ENCODE data around the gene PER3.

The PER3 gene

DNA sequence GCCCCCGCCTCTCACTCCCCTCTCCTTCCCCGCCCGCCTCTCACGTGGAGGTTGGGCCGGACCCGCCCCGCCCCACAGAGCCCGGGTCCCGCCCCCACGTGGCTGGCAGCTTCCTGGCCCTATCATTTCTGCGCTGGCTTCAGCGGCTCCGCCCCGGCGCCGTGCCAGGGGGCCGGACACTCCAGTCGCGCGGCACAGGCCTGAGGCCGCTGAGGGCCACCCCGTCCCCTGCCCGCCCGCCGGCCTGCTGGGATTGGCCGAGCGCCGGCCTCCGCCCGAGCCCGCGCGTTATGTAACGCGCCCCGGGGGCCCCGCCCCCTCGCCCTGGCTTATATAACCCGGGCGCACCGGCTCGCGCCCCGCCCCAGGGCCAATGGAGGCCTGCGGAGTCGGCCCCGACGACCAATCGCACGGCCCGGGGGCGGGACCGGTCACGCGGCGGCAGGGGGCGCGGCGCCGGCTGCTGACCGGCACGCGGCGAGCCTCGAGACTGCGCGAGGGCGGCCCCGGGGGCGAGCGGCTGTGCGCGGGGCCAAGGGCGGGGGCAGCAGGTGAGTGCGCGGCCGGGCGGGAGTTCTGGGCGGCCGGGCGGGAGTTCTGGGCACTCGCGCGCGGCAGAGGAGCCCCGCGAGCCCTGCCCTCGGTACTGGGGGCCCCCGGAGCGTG lies at the start of gene PER3:
Gene PER3 (plus strand): TSS at position 466 of the 666 bp plus-strand sequence. CDS start 587 bp downstream, outside the sequence.
- DNase-seq: peak; percentile 91

DNA sequence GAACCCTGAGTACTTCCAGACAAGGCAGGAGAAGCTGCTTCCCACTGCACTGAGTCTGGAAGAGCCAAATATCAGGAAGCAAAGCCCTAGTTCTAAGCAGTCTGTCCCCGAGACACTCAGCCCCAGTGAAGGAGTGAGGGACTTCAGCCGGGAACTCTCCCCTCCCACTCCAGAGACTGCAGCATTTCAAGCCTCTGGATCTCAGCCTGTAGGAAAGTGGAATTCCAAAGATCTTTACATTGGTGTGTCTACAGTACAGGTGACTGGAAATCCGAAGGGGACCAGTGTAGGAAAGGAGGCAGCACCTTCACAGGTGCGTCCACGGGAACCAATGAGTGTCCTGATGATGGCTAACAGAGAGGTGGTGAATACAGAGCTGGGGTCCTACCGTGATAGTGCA lies 46.0 kb upstream of the PER3 start:
- no peak for DNase-seq

DNA sequence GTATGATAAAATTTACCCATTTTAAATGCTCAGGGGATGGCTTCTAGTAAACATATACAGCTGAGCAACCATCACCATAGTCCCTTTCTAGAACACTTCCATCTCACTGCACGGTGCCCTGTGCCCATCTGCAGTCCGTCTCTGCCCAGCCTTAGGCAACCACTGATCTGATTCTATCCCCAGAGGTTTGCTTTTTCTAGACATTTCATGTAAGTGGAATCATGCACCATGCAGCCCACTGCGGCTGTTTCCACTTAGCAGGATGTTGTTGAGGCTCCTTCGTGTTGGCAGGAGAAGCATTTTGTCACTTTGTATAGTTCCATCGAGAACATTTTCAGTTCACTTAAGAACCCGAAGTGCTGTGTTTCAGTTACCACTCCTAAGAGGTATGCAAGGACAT lies 40.7 kb upstream of the PER3 start:
- DNase-seq: no peak

DNA sequence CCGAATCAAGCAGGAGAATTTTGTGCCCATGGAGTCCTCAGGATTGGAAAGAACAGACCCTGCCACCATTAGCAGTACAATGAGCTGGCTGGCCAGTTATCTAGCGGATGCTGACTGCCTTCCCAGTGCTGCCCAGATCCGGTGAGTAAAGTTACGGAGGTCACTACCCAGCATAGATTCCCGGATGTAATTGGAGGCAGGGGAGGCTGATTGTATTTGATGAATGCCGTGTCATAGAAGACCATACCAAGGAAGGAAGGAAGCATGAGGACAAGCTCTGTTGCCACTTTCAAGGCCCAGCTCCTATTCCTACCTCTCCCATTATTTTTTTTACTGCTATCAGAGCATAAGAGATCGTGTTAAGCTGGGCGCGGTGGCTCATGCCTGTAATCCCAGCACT lies 39.2 kb upstream of the PER3 start:
- no peak for DNase-seq

DNA sequence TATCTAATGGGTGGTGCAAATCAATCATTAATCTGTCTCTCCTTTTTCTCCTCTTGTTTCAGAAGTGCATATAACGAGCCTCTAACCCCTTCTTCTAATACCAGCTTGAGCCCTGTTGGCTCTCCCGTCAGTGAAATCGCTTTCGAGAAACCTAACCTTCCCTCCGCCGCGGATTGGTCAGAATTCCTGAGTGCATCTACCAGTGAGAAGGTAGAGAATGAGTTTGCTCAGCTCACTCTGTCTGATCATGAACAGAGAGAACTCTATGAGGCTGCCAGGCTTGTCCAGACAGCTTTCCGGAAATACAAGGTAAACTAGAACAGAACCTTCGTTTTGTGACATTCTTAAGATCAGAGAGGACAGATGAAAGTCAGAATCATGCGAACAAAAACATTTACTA lies 38.3 kb upstream of the PER3 start:
- DNase-seq: no peak

DNA sequence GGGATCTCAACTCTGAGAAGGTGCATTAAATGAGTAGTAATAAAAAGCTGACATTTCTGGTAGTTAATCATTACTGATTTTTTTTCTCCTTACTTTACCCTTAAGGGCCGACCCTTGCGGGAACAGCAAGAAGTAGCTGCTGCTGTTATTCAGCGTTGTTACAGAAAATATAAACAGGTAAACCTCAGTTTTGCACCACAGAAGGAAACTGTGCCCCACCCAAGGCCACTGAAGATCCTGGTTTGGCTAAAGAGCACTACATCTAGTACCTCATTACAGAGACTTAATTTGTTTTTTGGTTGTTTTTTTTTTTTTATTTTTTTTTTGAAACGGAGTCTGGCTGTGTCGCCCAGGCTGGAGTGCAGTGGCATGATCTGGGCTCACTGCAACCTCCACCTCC lies 36.5 kb upstream of the PER3 start:
- peak; percentile 15 for DNase-seq

DNA sequence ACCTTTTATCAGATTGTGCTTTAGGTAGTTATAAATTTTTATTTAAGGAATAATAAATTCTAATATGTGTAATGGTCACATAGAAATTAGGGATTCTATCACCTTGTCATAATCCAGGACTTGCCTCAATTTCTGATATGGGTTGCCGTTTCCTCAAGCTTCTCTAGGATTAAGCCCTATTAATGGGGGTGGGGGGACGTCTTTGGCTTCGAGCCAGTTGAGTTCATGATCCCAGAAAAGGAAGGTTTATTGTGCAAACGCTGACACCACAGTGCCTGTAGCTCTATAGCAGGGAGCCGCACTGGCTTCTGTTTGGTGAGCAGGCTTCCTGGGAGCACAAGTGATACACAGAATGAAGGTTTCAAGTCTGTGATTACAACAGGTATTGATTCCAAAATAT lies 35.0 kb upstream of the PER3 start:
- DNase-seq: no peak

DNA sequence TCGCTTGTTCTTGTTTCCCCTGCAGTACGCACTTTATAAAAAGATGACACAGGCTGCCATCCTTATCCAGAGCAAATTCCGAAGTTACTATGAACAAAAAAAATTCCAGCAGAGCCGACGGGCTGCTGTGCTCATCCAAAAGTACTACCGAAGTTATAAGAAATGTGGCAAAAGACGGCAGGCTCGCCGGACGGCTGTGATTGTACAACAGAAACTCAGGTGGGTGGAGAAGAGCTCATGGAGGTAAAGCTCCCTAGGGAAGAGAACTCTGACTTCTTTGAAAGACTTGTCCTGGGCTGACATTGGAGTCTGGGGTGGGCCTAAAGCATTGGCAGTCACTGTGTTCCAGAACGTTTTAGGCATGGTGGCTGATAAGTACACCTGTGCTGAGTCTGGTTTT lies 32.9 kb upstream of the PER3 start:
- DNase-seq: no peak

DNA sequence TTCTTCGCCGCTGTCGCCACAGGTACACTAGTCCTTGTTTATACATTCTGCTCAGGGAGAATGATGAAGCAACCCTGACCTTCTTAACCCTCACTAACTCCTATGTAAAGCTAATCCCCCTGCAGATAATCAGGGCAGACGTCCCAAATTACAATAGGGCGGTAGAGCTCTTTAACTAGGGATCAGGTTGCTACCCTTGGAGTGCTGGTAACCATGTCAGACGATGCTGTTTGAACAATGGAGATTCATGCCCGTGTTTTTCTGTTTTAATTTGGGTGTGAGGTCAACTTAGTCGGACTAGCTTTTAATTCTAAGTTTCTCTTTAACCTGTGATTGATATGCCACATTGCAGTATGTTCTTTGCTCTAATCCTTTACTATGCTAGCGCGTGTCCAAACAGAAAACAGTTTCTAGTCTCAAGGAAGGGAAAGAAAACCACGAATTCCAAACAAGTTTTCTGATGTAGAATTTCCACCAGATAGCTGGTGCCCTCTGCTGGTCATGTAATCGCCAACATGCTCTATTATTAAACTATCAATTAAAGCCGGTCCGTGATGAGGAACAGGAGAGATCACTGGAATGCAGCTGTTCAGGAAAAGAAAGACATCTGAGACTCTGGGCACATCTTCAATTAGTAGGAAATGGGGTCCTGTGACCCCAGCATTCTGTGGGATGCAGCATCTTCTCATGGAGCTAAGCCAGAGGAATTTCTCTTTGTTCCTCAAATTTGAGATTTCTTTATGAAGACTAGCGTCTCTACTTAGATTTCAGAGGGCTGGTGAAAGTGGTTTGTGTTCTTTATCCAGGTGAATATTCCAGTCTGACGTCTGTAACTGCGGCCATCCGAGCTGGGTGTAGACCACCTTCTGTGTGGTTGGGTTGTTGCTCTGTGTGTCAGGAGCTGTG lies 31.3 kb upstream of the PER3 start:
- peak; percentile 44 for DNase-seq

DNA sequence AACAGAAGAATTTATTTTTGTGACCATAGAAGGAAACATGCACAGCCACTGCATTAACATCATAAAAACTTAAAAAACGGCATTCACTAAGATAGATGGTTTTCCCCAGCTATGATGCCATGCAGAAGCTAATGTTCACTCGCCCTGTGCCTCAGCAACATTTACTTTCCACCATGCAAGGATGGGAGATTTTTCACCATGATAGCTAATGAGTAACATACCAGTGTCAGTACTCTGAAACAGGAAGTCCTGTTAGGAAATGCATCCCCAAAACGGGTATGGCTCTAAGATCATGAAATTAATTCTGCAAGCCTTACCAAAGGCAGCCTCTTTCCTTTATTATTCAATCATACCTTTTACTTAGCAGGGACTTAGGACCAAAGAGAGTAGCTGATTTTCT lies 30.4 kb upstream of the PER3 start:
- no peak for DNase-seq

DNA sequence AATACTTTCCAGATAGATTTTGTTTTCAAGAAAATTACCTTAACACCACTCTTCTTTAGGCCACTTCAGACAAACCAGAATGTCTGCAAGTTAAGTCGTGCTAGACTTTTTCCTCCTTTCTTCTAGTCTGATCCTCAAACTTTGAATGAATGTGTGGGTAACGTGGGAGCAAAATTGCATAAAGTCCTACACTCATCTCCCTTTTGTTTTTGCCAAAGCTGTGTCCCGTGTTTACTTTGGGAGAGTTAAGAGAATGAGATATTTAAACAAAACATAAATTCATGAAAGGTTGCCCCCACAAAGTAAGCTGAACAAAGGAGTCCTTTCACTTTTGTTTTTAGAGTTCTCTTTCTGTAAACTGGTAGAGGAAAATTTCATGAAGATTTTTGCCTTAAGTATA lies 29.9 kb upstream of the PER3 start:
- no peak for DNase-seq

DNA sequence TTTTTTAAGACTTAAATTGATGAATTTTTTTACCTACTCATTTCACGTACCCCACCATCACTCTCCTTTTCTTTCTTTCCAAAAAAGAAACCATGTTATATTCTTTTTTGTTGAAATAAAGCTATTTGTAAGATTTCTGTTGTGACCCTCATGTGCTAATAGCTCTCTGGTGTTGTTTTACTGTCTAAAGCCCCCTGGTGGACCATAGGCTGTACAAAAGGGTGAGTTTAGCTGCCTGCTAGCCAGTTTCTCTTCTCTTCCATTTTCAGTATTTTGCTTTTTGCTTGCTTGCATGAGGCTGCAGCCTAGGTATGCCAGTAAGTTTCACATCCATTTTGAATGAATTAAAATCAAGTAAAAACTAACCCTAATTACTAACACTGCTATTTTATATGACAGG lies 28.6 kb upstream of the PER3 start:
- DNase-seq: no peak

DNA sequence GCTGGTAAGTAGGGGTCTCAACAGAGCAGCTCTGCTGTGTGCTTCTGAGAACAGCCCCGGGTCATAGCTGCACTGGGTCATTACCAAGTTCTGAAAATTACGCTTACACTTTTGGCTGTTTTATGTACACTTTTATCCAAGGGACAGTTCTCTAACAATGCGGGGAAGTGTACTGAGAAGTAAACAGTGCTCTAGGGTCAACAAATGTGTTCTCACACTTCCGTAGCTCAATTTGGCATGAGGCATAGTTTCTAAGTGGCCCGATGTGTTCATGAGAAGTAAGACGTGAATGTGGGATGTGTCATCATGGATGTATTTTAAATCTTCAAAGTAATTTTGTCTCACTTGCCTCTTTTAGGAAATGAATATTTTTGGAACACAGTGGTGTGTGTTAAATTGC lies 23.8 kb upstream of the PER3 start:
- DNase-seq: no peak

DNA sequence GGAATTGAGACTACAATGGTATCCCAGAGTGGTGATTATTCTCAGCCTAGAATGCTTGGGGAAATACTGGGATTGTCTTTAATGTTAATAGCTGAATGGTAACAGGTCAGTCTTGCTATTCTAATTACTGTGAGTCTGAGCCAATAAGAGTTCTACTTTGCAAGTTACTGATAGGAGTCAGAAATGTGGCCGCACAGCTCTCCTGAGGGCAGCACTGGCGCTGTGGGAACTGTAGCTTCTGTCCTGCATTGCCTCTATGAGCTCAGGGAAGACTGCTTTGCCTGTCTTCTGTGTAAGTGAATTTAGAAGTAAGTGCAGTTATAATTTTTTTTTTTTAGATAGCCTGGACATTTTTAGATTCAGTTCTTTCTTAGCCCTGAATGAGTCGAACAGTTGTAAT lies 23.0 kb upstream of the PER3 start:
- no peak for DNase-seq

DNA sequence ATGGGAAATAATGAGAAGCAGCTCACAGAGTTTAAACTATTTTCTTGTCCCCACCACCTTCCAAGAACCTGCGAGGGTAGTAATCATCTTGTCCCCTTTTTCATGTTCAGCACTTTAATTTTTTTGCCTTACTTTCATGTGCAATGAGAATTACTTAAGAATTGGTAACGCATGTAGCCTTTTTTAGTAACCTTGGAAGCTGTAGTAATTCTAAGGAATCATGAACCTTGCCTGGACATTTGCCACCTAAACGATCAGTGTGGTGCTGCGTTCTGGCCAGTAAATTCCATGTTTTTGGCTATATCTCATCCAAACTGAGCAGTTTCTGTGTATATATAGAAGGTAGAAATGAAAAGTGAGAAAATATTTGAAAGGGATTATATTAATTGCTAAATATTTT lies 16.9 kb upstream of the PER3 start:
- no peak for DNase-seq

DNA sequence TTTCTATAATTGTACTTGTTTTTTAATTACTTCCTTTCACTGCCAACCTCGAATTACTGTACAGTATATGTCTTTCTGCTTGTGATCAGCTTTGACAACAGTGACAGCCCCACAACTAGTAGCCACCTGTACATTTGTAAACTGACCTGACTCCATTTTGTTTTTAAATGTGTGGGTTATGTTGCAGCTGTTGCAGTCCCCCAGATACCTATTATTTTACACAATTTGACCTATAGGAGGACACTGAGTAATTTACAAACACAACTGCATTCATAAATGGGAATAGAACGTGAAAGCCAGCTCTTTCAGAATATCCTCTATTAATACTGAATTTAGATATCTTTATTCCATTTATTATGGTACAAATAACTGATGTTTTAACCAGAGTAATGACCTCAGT lies 15.5 kb upstream of the PER3 start:
- no peak for DNase-seq

DNA sequence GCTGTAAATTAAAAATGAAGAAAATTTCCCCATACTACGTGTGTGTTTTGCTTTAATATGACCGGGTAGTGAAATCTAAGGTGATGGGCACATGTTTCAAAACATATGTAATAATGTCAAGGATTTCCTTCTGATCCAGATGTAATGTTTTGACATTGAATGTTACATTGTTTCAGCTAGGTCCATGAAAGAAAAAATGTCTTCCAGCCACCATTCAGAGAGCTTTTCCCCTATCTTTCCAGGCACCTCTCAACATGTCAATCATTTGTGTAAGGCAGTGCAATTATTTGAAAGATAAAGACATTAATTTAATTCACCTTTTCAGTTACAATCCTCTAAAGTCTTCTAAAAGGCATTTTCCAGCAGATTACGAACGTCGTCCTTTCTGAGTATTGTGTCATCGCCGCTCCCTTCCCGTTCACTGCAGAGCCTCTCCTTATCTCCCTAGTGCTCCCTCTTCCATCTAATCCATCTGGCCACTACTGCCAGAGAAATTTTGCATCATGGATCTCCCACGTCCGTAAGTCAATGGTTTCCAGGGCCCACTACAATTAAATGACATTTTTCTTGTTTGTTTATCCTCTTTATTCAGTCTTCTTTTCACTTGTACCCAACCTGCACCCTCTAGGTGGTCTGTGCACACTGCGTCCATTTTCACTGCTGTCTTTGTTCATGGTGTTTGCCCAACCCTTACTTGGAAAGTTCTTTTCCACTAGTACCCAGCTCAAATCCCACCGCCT lies 14.2 kb upstream of the PER3 start:
- DNase-seq: no peak

DNA sequence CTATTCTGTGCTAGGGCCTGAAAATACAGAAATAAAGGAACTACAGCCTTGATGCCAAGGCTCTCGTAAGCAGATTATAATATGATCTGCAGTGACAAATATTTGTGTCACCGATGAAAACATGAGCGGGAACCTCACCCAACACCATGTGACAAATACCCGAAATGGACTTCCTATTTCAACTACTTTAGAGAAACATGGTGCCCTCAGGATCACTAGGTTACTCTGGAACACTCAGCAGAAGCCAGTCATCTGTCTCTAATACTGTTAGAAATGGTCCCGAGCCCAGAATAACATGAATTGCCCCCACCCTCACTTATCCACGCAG lies 13.5 kb upstream of the PER3 start:
- DNase-seq: no peak

DNA sequence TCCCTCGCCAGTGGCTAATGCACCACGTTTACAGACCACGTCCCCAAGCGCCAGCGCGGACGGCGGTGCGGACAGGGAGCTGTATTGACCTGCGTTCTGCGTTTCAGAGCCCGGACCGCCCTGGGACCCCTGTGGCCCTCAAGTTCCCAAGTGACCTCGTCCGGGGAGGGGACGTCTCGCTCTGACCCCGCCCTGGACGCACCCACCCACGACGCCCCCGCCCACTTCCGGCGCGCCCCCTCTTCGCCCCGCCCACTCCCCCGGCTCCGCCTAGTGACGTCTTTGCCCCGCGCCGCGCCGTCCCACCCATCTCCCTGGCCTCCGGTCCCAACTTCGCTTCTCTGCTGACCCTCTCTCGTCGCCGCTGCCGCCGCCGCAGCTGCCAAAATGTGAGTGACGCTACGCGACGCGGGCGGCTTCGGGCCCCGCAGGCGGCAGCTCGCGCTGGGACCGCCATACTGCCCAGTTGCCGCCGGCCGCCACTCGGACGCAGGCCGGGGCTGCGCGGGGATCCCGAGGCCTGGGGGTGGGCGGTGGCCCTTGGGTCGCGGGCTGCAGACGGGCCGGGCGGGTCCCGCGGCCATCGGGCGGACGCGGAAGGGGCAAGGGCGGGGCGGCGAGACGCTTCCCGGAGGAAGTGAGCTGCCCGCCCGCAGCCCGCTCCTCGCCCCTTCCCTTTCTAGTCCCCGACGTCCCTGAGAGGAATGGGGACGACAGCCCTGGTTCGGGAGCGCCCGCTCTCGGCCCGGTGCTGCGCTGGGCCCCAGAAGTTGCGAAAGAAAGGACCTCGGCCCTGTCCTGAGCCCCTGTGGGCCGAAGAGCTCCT lies 12.9 kb upstream of the PER3 start, which contains the start of gene VAMP3:
Gene VAMP3 (plus strand): TSS at position 300 of the 826 bp plus-strand sequence. CDS start 88 bp downstream, at position 388.
- DNase-seq: peak; percentile 77

DNA sequence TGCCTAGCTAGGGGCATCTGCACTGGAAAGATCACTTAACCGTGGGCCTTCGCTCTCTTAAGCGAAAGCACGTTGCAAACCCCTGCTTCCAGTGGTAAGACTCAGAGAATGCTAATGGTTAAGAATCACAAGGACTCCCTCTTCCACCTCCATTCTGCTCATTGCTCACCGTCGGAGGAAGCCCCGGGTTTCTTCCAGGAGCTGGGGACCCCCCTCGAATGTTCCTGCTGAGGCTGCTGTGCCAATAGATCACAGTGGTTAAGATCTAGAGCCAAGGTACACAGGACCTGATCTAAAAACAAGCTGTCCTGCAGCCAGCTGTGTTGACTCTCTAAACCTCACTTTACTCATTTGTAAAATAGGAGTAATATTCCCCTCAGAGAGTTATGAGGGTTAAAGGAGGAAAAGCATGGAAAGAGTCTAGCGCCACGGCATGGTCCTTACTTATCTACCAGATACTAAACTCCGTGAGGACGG lies 12.2 kb upstream of the PER3 start:
- no peak for DNase-seq

DNA sequence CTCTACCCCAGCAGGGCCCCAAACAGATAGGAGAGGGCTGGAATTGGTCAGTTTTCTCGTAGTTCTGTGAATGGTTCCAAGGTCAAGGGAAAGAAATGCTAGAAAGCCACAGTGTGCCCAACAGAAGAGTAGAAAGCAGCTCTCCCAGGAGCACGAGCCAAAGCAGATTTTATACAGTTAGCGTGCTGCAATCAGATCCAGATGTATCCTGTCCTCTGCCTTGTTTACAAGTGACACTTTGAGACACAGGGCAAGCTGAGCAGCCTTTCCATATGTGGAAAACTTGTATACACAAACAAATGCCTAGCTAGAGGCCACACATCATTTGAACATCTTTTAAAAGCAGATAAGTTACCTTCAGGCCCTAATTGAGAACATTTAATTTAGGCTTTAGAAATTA lies 6.5 kb upstream of the PER3 start:
- no peak for DNase-seq

DNA sequence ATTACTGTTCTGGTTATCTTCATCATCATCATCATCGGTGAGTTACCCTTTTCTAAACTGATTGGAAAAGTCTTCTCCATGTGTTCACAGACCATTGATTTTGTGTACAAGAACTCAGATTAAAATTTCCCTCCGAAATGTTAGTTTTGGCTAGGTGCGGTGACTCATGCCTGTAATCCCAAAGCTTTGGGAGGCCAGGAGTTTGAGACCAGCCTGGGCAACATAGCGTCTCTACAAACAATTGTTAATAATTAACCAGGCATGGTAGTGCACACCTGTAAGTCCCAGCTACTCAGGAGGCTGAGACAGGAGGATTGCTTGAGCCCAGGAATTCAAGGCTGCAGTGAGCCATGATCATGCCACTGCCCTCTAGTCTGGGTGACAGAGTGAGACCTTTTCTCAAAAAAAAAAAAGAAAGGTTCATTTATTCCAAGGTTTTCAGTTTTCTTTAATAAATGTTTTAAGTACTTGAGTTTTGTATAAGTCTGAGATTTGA lies 5.9 kb upstream of the PER3 start:
- DNase-seq: no peak

DNA sequence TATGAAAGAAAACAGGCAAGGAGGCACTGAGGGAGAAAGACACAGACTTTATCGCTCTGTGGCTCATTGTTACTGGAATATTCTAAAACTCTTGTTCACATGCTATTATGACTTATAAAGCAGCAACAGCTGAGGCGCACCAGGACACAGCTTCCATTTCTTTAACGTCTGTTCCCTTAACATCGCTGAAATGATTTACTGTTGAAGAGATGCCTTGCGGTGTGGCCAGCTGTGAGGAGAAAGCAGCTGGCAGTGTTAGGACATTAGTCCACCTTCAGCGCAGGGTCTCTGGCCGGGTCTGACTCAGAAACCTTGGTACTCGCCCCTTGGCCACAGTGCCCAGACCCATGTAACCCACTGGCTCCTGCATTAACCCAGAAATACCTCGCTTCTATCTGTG lies 3.1 kb upstream of the PER3 start:
- no peak for DNase-seq

Measured in CD4-positive, alpha-beta T cell treated with Interleukin-4 for 4 hours (primary cell).